NCI-H1436 (cell line): ENCODE results near the gene IBA57.
"Not testable (repeated sequence)": the region's sequence is repeated elsewhere in the genome, so short reads cannot be mapped to it uniquely, and the experiment has no call there.

Experiments used
- DNase-seq: peaks from one replicate; lab custom pipeline; 2025; lab: John Stamatoyannopoulos, UW

Gene IBA57

DNA sequence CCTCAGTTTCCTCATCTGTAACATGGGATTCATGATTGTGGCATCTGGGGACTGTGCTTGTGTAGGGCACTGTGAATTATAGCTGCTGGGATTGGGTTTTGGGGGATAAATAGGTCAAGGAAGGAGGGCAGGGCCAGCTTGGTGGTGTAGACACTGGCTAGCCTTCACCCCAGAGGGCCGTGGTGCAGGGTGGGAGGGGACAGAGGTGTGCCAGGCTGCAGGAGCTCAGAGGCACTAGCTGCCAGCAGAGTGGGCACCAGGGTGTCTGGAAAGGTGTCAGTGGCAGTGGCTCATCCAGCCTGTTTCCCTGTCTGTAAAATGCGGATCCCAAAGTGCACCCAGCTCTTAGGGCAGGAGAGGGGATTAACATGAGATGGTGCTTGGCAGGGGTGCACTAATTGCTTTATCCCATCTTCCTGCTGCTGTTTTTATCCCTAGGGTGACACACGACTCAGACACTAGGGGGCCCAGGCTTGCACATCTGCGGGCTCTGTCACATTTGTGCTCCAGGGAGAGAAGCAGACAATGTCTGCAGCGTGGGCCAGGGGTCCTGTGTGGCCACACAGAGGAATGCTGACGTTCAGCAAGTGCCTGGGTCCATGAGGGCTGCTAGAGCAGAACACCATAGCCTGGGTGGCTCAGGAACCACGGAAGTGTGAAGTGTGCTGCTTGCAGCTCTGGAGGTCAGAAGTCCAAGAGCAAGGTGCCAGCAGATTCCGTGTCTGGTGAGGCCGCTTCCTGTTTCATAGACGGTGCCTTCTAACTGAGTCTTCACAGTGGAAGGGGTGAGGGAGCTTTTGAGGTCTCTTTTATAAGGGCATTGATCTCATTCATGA, 61.6 kb downstream of the IBA57 start:
- no peak for DNase-seq

DNA sequence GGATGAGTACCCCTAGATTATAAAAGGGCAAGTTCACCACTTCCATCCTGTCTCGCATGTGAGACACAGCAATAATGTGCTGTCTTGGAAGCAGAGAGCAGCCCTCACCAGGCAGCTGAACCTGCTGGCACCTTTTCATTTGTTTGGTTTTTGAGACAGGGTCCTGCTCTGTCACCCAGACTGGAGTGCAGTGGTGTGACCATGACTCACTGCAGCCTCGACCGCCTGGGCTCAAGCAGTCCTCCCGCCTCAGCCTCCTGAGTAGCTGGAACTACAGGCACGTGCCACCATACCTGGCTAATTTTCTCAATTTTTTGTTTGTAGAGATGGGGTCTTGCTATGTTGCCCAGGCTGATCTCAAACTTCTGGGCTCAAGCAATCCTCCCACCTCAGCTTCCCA, 62.5 kb downstream of the IBA57 start:
- not testable (repeated sequence) for DNase-seq

DNA sequence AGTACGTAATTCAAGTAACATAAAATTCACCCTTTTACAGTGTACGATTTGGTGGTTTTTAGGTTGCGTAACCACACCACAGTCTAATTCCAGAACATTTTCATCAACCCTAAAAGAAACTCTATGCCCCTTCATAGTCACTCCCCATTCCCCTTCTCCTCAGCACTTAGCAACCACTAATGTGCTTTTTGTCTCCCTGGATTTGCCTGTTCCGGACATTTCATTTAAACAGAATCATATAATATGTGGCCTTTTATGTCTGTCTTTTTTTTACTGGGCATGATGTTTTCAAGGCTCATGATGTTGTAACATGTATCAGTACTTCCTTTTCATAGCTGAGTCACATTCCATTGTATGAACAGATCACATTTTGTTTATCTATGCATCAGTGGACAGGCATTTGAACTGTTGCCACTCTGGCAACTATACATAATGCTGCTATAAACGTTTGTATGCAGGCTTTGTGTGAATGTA, 63.0 kb downstream of the IBA57 start:
- no peak for DNase-seq

DNA sequence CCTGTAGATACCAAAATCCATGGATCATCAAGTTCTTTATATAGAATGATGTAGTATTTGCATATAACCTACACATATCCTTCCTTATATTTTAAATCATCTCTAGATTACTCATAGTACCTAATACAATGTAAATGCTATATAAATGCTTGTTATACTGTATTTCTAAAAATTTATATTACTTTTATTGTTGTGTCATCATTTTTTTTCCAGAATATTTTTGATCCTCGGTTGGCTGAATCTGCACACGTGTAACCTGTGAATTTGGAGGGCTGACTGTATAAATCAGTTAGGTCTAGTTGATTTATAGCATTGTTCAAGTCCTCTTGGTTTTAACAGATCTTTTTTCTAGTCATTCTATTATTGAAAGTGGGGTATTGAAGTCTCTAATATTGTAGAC, 65.6 kb downstream of the IBA57 start:
- no peak for DNase-seq
